C4-2B (cell line): ENCODE results near the gene THOC6.

Experiments
- CTCF ChIP-seq: fragments of 450-650 bp; conservative IDR thresholded peaks from 2 replicates; pipeline ENCODE4 v1.5.1; 2017; ENCODE audit warnings: mild to moderate bottlenecking
- ZFX ChIP-seq: fragments of 450-650 bp; IDR thresholded peaks from 2 replicates; pipeline ENCODE4 v1.6.1; 2017

- TF ChIP-seq CTCF (no peak), ZFX (no peak)
These were observed 51.7 kb downstream of the THOC6 start for GRCh38 chr16:3075523-3075915.
